GM23338 (cell line): ENCODE measurements around the gene SEL1L3. TPM values are rescaled to one million over a fixed set of nuclear protein-coding genes. Genes with fewer than 3 reads are reported as not detected.

Experiments
- ATAC-seq: fragments of 200-7000 bp; cut with Tn5 transposase; 3 replicates; pipeline ENCODE4 v1.9.1; 2020
- DNase-seq: peaks from one replicate; pipeline ENCODE4 v3.0.0-alpha.2; 2015; ENCODE audit warnings: low spot score
- H2AFZ ChIP-seq: fragments of 200-600 bp; sonication (generic); 2 replicates; pipeline ENCODE4 v1.8.0; 2016; ENCODE audit warnings: antibody characterized with exemption, mild to moderate bottlenecking, moderate library complexity
- H3F3A ChIP-seq: fragments of 200-600 bp; sonication (generic); replicated peaks from 2 replicates; pipeline ENCODE4 v1.8.0; 2017; ENCODE audit warnings: antibody characterized with exemption, mixed run types, low read depth
- H3K27ac ChIP-seq: fragments of 200-600 bp; sonication (generic); 2 replicates; pipeline ENCODE4 v1.6.1; 2016; ENCODE audit warnings: low read depth
- H3K27me3 ChIP-seq: fragments of 200-600 bp; sonication (generic); 2 replicates; pipeline ENCODE4 v1.8.0; 2016; ENCODE audit warnings: mild to moderate bottlenecking, mixed run types, moderate library complexity; ENCODE audit not compliant: insufficient read depth
- H3K36me3 ChIP-seq: fragments of 200-600 bp; sonication (generic); 2 replicates; pipeline ENCODE4 v1.8.0; 2016; ENCODE audit warnings: mild to moderate bottlenecking; ENCODE audit not compliant: insufficient read depth
- H3K4me1 ChIP-seq: fragments of 200-600 bp; sonication (generic); 2 replicates; pipeline ENCODE4 v1.8.0; 2016; ENCODE audit warnings: mild to moderate bottlenecking, moderate library complexity; ENCODE audit not compliant: insufficient read depth
- H3K4me2 ChIP-seq: fragments of 200-600 bp; sonication (generic); 2 replicates; pipeline ENCODE4 v1.7.1; 2017; ENCODE audit warnings: mixed run types
- H3K4me3 ChIP-seq: fragments of 200-600 bp; sonication (generic); 2 replicates; pipeline ENCODE4 v1.6.1; 2016; ENCODE audit warnings: mixed run types
- H3K79me2 ChIP-seq: fragments of 200-600 bp; sonication (generic); replicated peaks from 2 replicates; pipeline ENCODE4 v1.8.0; 2017; ENCODE audit warnings: mild to moderate bottlenecking; ENCODE audit not compliant: insufficient read depth
- H3K9me2 ChIP-seq: fragments of 200-600 bp; sonication (generic); 2 replicates; pipeline ENCODE4 v1.8.0; 2017; ENCODE audit not compliant: insufficient read depth
- H4K20me1 ChIP-seq: fragments of 200-600 bp; sonication (generic); replicated peaks from 2 replicates; pipeline ENCODE4 v1.8.0; 2017; ENCODE audit warnings: mild to moderate bottlenecking; ENCODE audit not compliant: insufficient read depth
- H3K27ac Mint-ChIP-seq: 2 replicates; pipeline ENCODE4 v1.8.0; 2020; ENCODE audit warnings: inconsistent platforms, mild to moderate bottlenecking, moderate library complexity, mixed read lengths
- H3K27me3 Mint-ChIP-seq: 3 replicates; pipeline ENCODE4 v1.8.0; 2022; ENCODE audit warnings: low read depth, mild to moderate bottlenecking, moderate library complexity, mixed read lengths, inconsistent platforms; ENCODE audit not compliant: insufficient read depth, poor library complexity
- H3K36me3 Mint-ChIP-seq: 3 replicates; pipeline ENCODE4 v1.8.0; 2021; ENCODE audit warnings: low read depth, mild to moderate bottlenecking, inconsistent platforms, moderate library complexity, mixed read lengths
- H3K4me1 Mint-ChIP-seq: 3 replicates; pipeline ENCODE4 v1.8.0; 2020; ENCODE audit warnings: mild to moderate bottlenecking, inconsistent platforms, mixed read lengths
- H3K4me3 Mint-ChIP-seq: 3 replicates; pipeline ENCODE4 v1.8.0; 2021; ENCODE audit warnings: moderate library complexity, mild to moderate bottlenecking, inconsistent platforms, mixed read lengths
- H3K9me3 Mint-ChIP-seq: 3 replicates; pipeline ENCODE4 v1.8.0; 2020; ENCODE audit warnings: moderate library complexity, mild to moderate bottlenecking, inconsistent platforms, mixed read lengths
- CREB1 ChIP-seq: fragments of 250-450 bp; sonication (Bioruptor Pico); IDR thresholded peaks from 2 replicates; pipeline ENCODE4 v1.5.0; 2020; ENCODE audit warnings: low read depth, mild to moderate bottlenecking, moderate library complexity
- ETS1 ChIP-seq: IDR thresholded peaks from 2 replicates; pipeline ENCODE4 v1.6.1; 2016; ENCODE audit warnings: antibody characterized with exemption
- EZH2 ChIP-seq: fragments of 200-600 bp; sonication (generic); IDR thresholded peaks from one replicate; pipeline ENCODE4 v1.8.0; 2017; ENCODE audit warnings: antibody characterized with exemption, mild to moderate bottlenecking, low read depth; ENCODE audit not compliant: unreplicated experiment
- EZH2phosphoT487 ChIP-seq: fragments of 200-600 bp; sonication (generic); IDR thresholded peaks from one replicate; pipeline ENCODE4 v1.8.1; 2018; ENCODE audit warnings: antibody characterized with exemption; ENCODE audit not compliant: unreplicated experiment
- JUNB ChIP-seq: IDR thresholded peaks from one replicate; pipeline ENCODE4 v1.6.1; 2016; ENCODE audit warnings: antibody characterized with exemption; ENCODE audit not compliant: unreplicated experiment
- POLR2AphosphoS5 ChIP-seq: IDR thresholded peaks from 2 replicates; pipeline ENCODE4 v1.6.1; 2016; ENCODE audit warnings: antibody characterized with exemption, low read depth
- STAT1 ChIP-seq: IDR thresholded peaks from one replicate; pipeline ENCODE4 v1.6.1; 2016; ENCODE audit warnings: antibody characterized with exemption; ENCODE audit not compliant: unreplicated experiment
- ZNF114 ChIP-seq: fragments of 250-450 bp; sonication (Bioruptor Pico); IDR thresholded peaks from 2 replicates; pipeline ENCODE4 v1.5.0; 2020; ENCODE audit warnings: mild to moderate bottlenecking, moderate library complexity
- ZNF331 ChIP-seq: fragments of 250-450 bp; sonication (Bioruptor Pico); IDR thresholded peaks from 2 replicates; pipeline ENCODE4 v1.5.0; 2020; ENCODE audit warnings: low read depth, mild to moderate bottlenecking, moderate library complexity
- polyA plus RNA-seq: library from polyadenylated mRNA; unstranded; fragments of >200 nt; fragmentation: Nextera tagmentation; extraction: Ambion mirVana; gene quantifications from 2 replicates; pipeline ENCODE4 v1.2.1, GENCODE V29; 2016
- total RNA-seq: library from RNA; depleted of rRNA; stranded (reverse); fragments of >200 nt; shearing (Covaris generic); gene quantifications from 2 replicates; pipeline ENCODE4 v1.2.3, GENCODE V29; 2014
- TF ChIP-seq, protein P1 (sequence below): IDR thresholded peaks from one replicate; pipeline ENCODE4 v1.6.1; 2018; ENCODE audit warnings: antibody characterized with exemption; ENCODE audit not compliant: unreplicated experiment
- TF ChIP-seq, protein P2 (sequence below), 2 experiments: fragments of 200-600 bp in 1 of 2; sonication (generic) in 1 of 2; conservative IDR thresholded peaks; 2 replicates each; pipeline versions ENCODE4 v1.5.1 to v1.6.1; 2016 to 2017; ENCODE audit warnings: antibody characterized with exemption in 2 of 2, low read depth in 2 of 2, mild to moderate bottlenecking in 2 of 2, moderate library complexity in 1 of 2

Gene SEL1L3
- total and polyA plus RNA-seq, 2 experiments from 2014 or later = 17.1 to 61.7 TPM

DNA sequence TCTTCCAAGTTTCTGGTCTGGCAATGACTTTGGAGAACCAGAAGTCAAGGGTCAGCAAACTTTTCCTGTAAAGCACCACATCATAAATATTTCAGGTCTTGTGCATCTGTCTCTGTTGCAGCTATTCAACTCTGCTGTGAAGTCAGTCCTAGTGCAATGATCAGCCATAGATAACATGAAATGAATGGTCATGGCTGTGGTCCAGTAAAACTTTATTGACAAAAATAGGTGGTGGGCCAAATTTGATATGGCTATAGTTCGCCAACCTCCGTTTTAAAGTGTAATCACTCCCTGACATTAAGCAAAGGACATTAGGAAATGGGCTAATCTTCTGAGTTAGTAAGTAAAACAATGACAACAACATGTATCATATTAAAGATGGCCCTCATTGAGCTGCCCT, 20.8 kb upstream of the SEL1L3 start:
- H3K27ac Mint-ChIP-seq = no peak overlapping the region
- TF ChIP-seq ZNF114 (CRISPR knock-in tag) (no peak), EZH2phosphoT487 (no peak), ETS1 (no peak)
- TF ChIP-seq, protein P1, sequence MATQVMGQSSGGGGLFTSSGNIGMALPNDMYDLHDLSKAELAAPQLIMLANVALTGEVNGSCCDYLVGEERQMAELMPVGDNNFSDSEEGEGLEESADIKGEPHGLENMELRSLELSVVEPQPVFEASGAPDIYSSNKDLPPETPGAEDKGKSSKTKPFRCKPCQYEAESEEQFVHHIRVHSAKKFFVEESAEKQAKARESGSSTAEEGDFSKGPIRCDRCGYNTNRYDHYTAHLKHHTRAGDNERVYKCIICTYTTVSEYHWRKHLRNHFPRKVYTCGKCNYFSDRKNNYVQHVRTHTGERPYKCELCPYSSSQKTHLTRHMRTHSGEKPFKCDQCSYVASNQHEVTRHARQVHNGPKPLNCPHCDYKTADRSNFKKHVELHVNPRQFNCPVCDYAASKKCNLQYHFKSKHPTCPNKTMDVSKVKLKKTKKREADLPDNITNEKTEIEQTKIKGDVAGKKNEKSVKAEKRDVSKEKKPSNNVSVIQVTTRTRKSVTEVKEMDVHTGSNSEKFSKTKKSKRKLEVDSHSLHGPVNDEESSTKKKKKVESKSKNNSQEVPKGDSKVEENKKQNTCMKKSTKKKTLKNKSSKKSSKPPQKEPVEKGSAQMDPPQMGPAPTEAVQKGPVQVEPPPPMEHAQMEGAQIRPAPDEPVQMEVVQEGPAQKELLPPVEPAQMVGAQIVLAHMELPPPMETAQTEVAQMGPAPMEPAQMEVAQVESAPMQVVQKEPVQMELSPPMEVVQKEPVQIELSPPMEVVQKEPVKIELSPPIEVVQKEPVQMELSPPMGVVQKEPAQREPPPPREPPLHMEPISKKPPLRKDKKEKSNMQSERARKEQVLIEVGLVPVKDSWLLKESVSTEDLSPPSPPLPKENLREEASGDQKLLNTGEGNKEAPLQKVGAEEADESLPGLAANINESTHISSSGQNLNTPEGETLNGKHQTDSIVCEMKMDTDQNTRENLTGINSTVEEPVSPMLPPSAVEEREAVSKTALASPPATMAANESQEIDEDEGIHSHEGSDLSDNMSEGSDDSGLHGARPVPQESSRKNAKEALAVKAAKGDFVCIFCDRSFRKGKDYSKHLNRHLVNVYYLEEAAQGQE = no peak

GRCh38 chr4:25882226-25882625, 19.4 kb upstream of the SEL1L3 start:
- Mint-ChIP-seq H3K4me1 (peaks cover 5% of the 10 kb centered on the region; the same call in 2 of the 3 replicates), H3K4me3 (no peak overlapping the region), H3K27ac (no peak overlapping the region), H3K27me3 (peaks cover 4% of the 10 kb centered on the region), H3K36me3 (no peaks in the 10 kb centered on the region), H3K9me3 (no peaks in the 10 kb centered on the region)
- peaks cover 10% of the 10 kb centered on the region; the same call in 1 of the 2 replicates for H3K4me1 ChIP-seq
- no peak for DNase-seq
- no peaks in the 10 kb centered on the region for H3K27me3 ChIP-seq
- ATAC-seq = no peak
- no peak overlapping the region for H2AFZ ChIP-seq
- H3F3A ChIP-seq = no peaks in the 10 kb centered on the region
- H3K4me3 ChIP-seq = no peak overlapping the region
- TF ChIP-seq JUNB (no peak), STAT1 (no peak)
- H3K79me2 ChIP-seq = no peaks in the 10 kb centered on the region
- no peak overlapping the region for H3K4me2 ChIP-seq
- no peak overlapping the region for H3K27ac ChIP-seq
- H4K20me1 ChIP-seq = no peaks in the 10 kb centered on the region
- no peaks in the 10 kb centered on the region for H3K9me2 ChIP-seq
- H3K36me3 ChIP-seq = no peaks in the 10 kb centered on the region

More for the DNA sequence above, 20.8 kb upstream of the SEL1L3 start:
- Mint-ChIP-seq H3K4me3 (no peak overlapping the region), H3K4me1 (peaks cover 4% of the 10 kb centered on the region; the same call in 2 of the 3 replicates), H3K27me3 (peaks cover 4% of the 10 kb centered on the region), H3K9me3 (no peaks in the 10 kb centered on the region), H3K36me3 (no peaks in the 10 kb centered on the region)
- Histone ChIP-seq H3K36me3 (no peaks in the 10 kb centered on the region), H3K27ac (no peak overlapping the region), H2AFZ (no peak overlapping the region), H3K9me2 (no peaks in the 10 kb centered on the region), H4K20me1 (no peaks in the 10 kb centered on the region), H3K79me2 (no peaks in the 10 kb centered on the region), H3K4me2 (no peak overlapping the region), H3K4me1 (peaks cover 6% of the 10 kb centered on the region; the same call in 1 of the 2 replicates), H3F3A (no peaks in the 10 kb centered on the region), H3K4me3 (no peak overlapping the region), H3K27me3 (no peaks in the 10 kb centered on the region)
- ATAC-seq (no peak), DNase-seq (no peak)

DNA sequence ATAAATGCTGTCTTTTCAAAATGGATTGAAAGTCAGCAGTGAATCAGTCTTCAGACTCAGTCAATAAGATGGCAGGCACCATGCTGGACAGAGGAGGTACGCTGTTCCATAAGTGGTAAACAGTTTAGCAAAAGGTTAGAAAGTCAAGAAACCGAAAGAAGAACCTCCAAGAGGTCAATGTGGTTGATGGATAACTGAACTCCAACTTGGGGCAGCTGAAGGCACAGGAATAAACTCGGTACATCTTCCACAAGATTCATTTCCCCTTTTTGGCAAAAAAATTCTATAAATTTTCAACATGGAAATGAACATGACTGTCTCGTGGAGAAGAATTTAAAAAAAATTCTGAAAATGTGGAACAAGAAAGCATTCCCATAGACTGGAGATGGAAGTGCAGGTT, 18.4 kb upstream of the SEL1L3 start:
- Histone ChIP-seq H3F3A (no peaks in the 10 kb centered on the region), H3K4me2 (no peak overlapping the region), H3K4me1 (peaks cover 10% of the 10 kb centered on the region; the same call in 1 of the 2 replicates), H3K27me3 (no peaks in the 10 kb centered on the region), H3K9me2 (no peaks in the 10 kb centered on the region), H4K20me1 (no peaks in the 10 kb centered on the region), H3K36me3 (no peaks in the 10 kb centered on the region), H3K27ac (no peak overlapping the region), H2AFZ (no peak overlapping the region), H3K79me2 (no peaks in the 10 kb centered on the region), H3K4me3 (no peak overlapping the region)
- no peak overlapping the region for H3K4me3 Mint-ChIP-seq
- H3K4me1 Mint-ChIP-seq = peaks cover 5% of the 10 kb centered on the region; the same call in 2 of the 3 replicates
- H3K9me3 Mint-ChIP-seq = no peaks in the 10 kb centered on the region
- DNase-seq (no peak), ATAC-seq (no peak)
- H3K27me3 Mint-ChIP-seq = peaks cover 4% of the 10 kb centered on the region
- H3K27ac Mint-ChIP-seq = no peak overlapping the region
- H3K36me3 Mint-ChIP-seq = no peaks in the 10 kb centered on the region
- TF ChIP-seq CREB1 (no peak), POLR2AphosphoS5 (no peak), ETS1 (no peak), EZH2 (no peak), ZNF114 (CRISPR knock-in tag) (no peak), EZH2phosphoT487 (no peak), ZNF331 (no peak), JUNB (no peak)
- TF ChIP-seq, protein P2, sequence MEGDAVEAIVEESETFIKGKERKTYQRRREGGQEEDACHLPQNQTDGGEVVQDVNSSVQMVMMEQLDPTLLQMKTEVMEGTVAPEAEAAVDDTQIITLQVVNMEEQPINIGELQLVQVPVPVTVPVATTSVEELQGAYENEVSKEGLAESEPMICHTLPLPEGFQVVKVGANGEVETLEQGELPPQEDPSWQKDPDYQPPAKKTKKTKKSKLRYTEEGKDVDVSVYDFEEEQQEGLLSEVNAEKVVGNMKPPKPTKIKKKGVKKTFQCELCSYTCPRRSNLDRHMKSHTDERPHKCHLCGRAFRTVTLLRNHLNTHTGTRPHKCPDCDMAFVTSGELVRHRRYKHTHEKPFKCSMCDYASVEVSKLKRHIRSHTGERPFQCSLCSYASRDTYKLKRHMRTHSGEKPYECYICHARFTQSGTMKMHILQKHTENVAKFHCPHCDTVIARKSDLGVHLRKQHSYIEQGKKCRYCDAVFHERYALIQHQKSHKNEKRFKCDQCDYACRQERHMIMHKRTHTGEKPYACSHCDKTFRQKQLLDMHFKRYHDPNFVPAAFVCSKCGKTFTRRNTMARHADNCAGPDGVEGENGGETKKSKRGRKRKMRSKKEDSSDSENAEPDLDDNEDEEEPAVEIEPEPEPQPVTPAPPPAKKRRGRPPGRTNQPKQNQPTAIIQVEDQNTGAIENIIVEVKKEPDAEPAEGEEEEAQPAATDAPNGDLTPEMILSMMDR (conservative IDR thresholded peaks at IDR 0.05; ENCODE audit: low read depth in 2 of 2) = no peak
